NB4 (cell line): Measurements from ENCODE around the gene MDM2.
"Not testable (repeated sequence)": the region's sequence is repeated elsewhere in the genome, so short reads cannot be mapped to it uniquely, and the experiment has no call there.

Experiments used
- CTCF ChIP-seq: IDR thresholded peaks from one replicate; pipeline ENCODE4 v1.5.1; 2012; ENCODE audit warnings: low read depth, low read length
- MAX ChIP-seq: IDR thresholded peaks from 2 replicates; pipeline ENCODE4 v1.6.1; 2011; ENCODE audit warnings: low read depth, low read length
- MYC ChIP-seq: IDR thresholded peaks from 2 replicates; pipeline ENCODE4 v1.6.1; 2011; ENCODE audit warnings: low read depth, low read length
- POLR2A ChIP-seq: IDR thresholded peaks from 2 replicates; pipeline ENCODE4 v1.6.1; 2011; ENCODE audit warnings: mild to moderate bottlenecking; ENCODE audit not compliant: insufficient read length; ENCODE audit errors: extremely low read depth

- not testable (repeated sequence) for TF ChIP-seq CTCF, POLR2A, MYC, MAX
Observed at GRCh38 chr12:68802372-68802745, 5.6 kb upstream of the MDM2 start.
